ENCODE results near the gene CARMIL3.

Gene CARMIL3

DNA sequence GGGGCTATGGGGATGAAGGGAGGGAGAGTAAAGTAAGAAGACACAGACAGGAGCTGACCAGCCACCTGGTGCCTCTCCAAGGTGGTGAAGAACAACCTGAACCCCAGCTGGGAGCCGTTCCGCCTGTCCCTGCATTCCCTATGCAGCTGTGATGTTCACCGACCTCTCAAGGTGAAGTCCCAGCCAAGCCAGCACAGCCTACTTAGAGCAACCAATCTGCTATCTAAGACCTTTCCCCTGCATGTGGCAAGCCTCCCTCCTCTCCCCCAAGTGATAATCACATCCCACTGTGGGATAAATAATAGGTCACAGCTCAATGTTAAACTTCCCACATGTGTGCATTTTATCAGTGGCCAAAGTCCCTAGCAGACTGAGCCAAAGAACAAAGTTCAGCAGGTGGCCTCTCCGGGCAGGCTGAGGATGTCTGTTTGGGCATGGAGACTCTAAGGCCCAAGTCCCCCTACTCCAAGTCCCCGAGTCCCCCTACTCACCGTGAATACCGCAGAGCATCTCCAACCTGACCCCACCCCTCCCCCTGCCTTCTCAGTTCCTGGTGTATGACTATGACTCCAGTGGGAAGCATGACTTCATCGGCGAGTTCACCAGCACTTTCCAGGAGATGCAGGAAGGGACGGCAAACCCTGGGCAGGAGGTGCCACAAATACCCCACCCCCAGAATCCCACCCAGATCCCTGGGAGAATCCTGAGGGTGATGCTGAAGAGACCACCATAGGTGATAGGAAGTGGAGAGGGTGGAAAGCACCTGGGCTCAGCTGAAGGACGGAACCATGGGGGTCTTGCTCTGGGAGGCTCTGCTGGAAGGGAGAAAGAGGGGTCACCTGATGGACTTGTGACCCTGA lies 23.0 kb downstream of the CARMIL3 start:
- TF ChIP-seq, protein P1, sequence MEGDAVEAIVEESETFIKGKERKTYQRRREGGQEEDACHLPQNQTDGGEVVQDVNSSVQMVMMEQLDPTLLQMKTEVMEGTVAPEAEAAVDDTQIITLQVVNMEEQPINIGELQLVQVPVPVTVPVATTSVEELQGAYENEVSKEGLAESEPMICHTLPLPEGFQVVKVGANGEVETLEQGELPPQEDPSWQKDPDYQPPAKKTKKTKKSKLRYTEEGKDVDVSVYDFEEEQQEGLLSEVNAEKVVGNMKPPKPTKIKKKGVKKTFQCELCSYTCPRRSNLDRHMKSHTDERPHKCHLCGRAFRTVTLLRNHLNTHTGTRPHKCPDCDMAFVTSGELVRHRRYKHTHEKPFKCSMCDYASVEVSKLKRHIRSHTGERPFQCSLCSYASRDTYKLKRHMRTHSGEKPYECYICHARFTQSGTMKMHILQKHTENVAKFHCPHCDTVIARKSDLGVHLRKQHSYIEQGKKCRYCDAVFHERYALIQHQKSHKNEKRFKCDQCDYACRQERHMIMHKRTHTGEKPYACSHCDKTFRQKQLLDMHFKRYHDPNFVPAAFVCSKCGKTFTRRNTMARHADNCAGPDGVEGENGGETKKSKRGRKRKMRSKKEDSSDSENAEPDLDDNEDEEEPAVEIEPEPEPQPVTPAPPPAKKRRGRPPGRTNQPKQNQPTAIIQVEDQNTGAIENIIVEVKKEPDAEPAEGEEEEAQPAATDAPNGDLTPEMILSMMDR (conservative IDR thresholded peaks at IDR 0.05): no peak
- no peak overlapping the region for H3K27ac ChIP-seq

GRCh38 chr14:24075485-24076301 lies 23.9 kb downstream of the CARMIL3 start:
- no peak overlapping the region for H3K27ac ChIP-seq
- TF ChIP-seq, protein P1 (conservative IDR thresholded peaks at IDR 0.05): no peak

DNA sequence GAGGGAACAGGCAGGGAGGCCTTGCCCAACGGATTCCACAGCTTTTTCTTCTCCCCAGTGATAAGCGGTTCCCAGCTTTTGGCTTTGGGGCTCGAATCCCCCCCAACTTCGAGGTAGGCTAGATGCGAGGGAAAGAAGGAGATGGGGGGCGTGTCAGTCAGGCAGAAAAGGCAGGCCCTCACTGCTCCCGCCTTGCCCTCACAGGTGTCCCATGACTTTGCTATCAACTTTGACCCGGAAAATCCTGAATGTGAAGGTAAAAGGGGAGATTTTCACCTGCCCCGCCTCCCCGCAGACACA lies 24.4 kb downstream of the CARMIL3 start:
- TF ChIP-seq, protein P1 (conservative IDR thresholded peaks at IDR 0.05): no peak
- no peak overlapping the region for H3K27ac ChIP-seq

DNA sequence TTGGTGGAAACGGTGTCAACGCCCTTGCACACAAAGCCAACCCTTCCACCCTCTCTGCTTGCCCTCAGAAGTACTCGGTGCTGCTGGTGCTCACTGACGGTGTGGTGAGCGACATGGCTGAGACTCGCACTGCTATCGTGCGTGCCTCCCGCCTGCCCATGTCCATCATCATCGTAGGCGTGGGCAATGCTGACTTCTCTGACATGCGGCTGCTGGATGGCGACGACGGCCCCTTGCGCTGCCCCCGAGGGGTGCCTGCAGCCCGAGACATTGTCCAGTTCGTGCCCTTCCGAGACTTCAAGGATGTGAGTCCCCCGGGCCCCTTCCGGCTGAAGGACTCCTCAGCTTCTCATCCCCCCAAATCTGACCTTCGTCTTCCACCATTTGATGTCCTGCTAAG lies 25.3 kb downstream of the CARMIL3 start:
- no peak overlapping the region for H3K27ac ChIP-seq
- TF ChIP-seq, protein P1 (conservative IDR thresholded peaks at IDR 0.05): no peak

GRCh38 chr14:24078146-24078545 lies 26.3 kb downstream of the CARMIL3 start:
- TF ChIP-seq, protein P1 (conservative IDR thresholded peaks at IDR 0.05): no peak
- no peak overlapping the region for H3K27ac ChIP-seq

DNA sequence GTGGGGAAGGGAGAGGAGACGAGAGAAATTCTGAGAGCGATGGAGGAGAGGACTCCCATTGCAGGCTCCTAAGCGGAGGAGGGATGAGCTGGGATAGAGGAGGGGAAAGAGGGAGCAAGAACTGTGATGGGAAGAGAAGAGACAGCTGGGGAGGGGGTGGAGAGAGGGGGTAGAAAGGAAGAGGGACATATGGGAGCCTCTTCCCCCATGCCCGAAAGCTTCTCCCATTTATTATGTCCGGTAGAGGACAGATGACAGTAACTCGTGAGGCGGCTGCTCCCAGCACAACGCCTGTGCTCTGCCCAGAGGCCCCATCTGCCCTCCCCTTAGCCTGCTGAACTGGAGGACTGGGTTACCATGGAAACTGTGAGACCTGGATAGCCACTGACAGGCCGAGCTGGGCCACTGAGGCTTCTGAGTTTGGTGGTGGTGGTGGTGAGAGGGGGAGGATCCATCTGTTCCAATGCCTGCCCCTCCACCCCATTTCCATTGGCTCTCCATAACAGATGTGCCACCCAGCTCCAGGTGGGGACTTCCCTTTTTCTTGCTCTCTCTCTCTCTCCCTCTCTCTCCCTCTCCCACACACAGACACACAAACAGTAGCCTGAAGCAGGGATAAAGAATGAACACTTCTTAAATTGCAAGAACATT lies 27.8 kb downstream of the CARMIL3 start:
- TF ChIP-seq, protein P1 (conservative IDR thresholded peaks at IDR 0.05): no peak
- H3K27ac ChIP-seq: no peak overlapping the region

GRCh38 chr14:24080142-24080530 lies 28.3 kb downstream of the CARMIL3 start:
- TF ChIP-seq, protein P1 (conservative IDR thresholded peaks at IDR 0.05): no peak
- peak overlapping the region; percentile 85; the same call in 1 of the 2 replicates for H3K27ac ChIP-seq

Data from VCaP (cell line).